ENCODE measurements around the gene ARHGEF28.

Gene ARHGEF28

GRCh38 chr5:73770172-73771025 is 144.4 kb downstream of the ARHGEF28 start:
- TF ChIP-seq TAF1 (IDR thresholded peaks at IDR 0.05; ENCODE audit: borderline replicate concordance, low read depth, low read length) (no peak), POLR2AphosphoS5 (IDR thresholded peaks at IDR 0.05; ENCODE audit: low read depth, low read length) (no peak), POLR2A (IDR thresholded peaks at IDR 0.05; ENCODE audit: low read depth, low read length) (no peak)
- FAIRE-seq (no peak), DNase-seq (ENCODE audit: insufficient read length) (no peak)

DNA sequence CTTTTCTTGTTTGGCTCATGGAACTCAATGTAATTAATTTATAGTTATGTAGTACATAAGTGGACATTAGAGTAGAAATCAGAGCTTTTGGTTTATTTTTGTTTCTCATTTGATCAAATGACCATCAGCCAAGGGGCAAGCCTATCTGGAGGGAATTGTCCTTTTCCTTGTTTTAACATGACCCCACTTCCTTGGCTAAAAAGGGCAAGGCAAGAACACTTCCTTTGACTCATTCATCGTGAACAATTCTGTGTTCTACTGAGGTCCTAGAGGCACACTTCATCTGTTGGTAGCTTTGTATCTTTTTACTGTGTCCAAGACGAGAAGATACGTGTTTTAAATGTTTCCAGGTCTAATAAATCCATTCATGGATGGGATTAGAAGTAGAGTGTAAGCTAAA is 148.9 kb downstream of the ARHGEF28 start:
- TF ChIP-seq TAF1 (IDR thresholded peaks at IDR 0.05; ENCODE audit: borderline replicate concordance, low read depth, low read length), result no peak
- TF ChIP-seq POLR2AphosphoS5 (IDR thresholded peaks at IDR 0.05; ENCODE audit: low read depth, low read length), result no peak
- TF ChIP-seq POLR2A (IDR thresholded peaks at IDR 0.05; ENCODE audit: low read depth, low read length), result no peak
- no peak for FAIRE-seq
- no peak for DNase-seq (ENCODE audit: insufficient read length)

- FAIRE-seq (no peak), DNase-seq (ENCODE audit: insufficient read length) (no peak)
- TF ChIP-seq POLR2A (IDR thresholded peaks at IDR 0.05; ENCODE audit: low read depth, low read length) (no peak), POLR2AphosphoS5 (IDR thresholded peaks at IDR 0.05; ENCODE audit: low read depth, low read length) (no peak), TAF1 (IDR thresholded peaks at IDR 0.05; ENCODE audit: borderline replicate concordance, low read depth, low read length) (no peak)
Observed at GRCh38 chr5:73776405-73776804, 150.4 kb downstream of the ARHGEF28 start.

- FAIRE-seq, result no peak
- DNase-seq (ENCODE audit: insufficient read length), result no peak
- no peak for TF ChIP-seq POLR2AphosphoS5 (IDR thresholded peaks at IDR 0.05; ENCODE audit: low read depth, low read length)
- no peak for TF ChIP-seq TAF1 (IDR thresholded peaks at IDR 0.05; ENCODE audit: borderline replicate concordance, low read depth, low read length)
- no peak for TF ChIP-seq POLR2A (IDR thresholded peaks at IDR 0.05; ENCODE audit: low read depth, low read length)
Observed at GRCh38 chr5:73777192-73777591, 151.2 kb downstream of the ARHGEF28 start.

- no peak for DNase-seq (ENCODE audit: insufficient read length)
- TF ChIP-seq POLR2AphosphoS5 (IDR thresholded peaks at IDR 0.05; ENCODE audit: low read depth, low read length), result no peak
- FAIRE-seq, result no peak
Observed at GRCh38 chr5:73780302-73781080, 154.5 kb downstream of the ARHGEF28 start.

DNA sequence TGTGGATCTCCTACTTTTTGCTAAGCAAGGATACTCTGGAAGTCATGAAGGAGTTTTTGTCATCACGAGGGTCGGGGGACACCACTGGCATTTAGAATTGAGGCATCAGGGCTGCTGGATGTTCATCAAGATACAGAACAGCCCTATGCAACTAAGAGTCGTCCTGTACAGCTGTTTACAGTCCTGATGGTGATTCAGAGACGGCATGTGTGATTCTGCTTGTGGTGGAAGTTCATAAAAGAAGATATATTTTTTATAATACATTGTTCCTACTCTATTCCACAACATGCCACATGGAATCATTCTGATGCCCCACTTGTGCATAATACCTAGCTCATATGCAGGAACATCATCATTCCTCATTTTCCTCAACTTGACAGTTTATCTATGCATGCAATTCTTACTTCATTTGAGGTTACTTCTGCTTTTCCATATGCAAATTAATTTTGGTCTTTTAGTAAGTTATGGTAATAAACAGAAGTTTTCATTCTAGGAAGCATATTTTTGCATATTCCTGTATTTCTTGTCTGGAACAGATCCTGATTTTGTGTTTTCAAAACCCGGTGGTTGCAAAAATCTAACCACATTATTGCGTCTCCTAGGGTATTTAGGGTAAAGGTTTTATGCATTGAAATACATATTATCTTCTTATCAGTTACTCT is 155.2 kb downstream of the ARHGEF28 start:
- FAIRE-seq, result no peak
- TF ChIP-seq POLR2AphosphoS5 (IDR thresholded peaks at IDR 0.05; ENCODE audit: low read depth, low read length) (no peak), POLR2A (IDR thresholded peaks at IDR 0.05; ENCODE audit: low read depth, low read length) (no peak), TAF1 (IDR thresholded peaks at IDR 0.05; ENCODE audit: borderline replicate concordance, low read depth, low read length) (no peak)
- no peak for DNase-seq (ENCODE audit: insufficient read length)

DNA sequence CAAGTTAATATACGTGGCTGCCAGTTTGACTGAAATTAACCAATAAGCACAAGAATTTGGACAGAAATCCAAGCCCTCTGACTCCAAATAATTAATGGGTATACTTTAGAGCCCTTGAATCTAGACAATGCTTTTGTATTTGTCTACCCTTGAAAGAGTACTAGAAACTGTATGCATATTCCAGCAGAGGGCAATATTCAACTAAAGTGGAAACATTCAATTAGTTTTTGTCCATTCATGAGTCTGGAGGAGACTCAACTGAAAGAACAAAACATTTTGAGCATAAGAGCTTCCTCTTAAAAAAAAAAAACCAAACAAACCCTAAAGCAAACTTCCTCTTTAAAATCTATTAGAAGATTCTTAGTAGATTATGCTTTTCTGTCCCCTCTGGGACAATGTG is 157.8 kb downstream of the ARHGEF28 start:
- TF ChIP-seq POLR2A (IDR thresholded peaks at IDR 0.05; ENCODE audit: low read depth, low read length), result no peak
- no peak for TF ChIP-seq TAF1 (IDR thresholded peaks at IDR 0.05; ENCODE audit: borderline replicate concordance, low read depth, low read length)
- no peak for TF ChIP-seq POLR2AphosphoS5 (IDR thresholded peaks at IDR 0.05; ENCODE audit: low read depth, low read length)
- FAIRE-seq (no peak), DNase-seq (ENCODE audit: insufficient read length) (no peak)

GRCh38 chr5:73786043-73786831 is 160.2 kb downstream of the ARHGEF28 start:
- FAIRE-seq (peak; percentile 27), DNase-seq (ENCODE audit: insufficient read length) (no peak)
- no peak for TF ChIP-seq POLR2A (IDR thresholded peaks at IDR 0.05; ENCODE audit: low read depth, low read length)
- no peak for TF ChIP-seq POLR2AphosphoS5 (IDR thresholded peaks at IDR 0.05; ENCODE audit: low read depth, low read length)
- TF ChIP-seq TAF1 (IDR thresholded peaks at IDR 0.05; ENCODE audit: borderline replicate concordance, low read depth, low read length), result no peak

- TF ChIP-seq POLR2AphosphoS5 (IDR thresholded peaks at IDR 0.05; ENCODE audit: low read depth, low read length), result no peak
- TF ChIP-seq POLR2A (IDR thresholded peaks at IDR 0.05; ENCODE audit: low read depth, low read length), result no peak
- no peak for TF ChIP-seq TAF1 (IDR thresholded peaks at IDR 0.05; ENCODE audit: borderline replicate concordance, low read depth, low read length)
- DNase-seq (ENCODE audit: insufficient read length), result no peak
- FAIRE-seq, result no peak
Observed at GRCh38 chr5:73789851-73790281, 163.9 kb downstream of the ARHGEF28 start.

GRCh38 chr5:73791389-73791788 is 165.4 kb downstream of the ARHGEF28 start:
- DNase-seq (ENCODE audit: insufficient read length) (no peak), FAIRE-seq (no peak)
- TF ChIP-seq TAF1 (IDR thresholded peaks at IDR 0.05; ENCODE audit: borderline replicate concordance, low read depth, low read length), result no peak
- TF ChIP-seq POLR2AphosphoS5 (IDR thresholded peaks at IDR 0.05; ENCODE audit: low read depth, low read length), result no peak
- no peak for TF ChIP-seq POLR2A (IDR thresholded peaks at IDR 0.05; ENCODE audit: low read depth, low read length)
